Activated effector memory CD4-positive, alpha-beta T cell treated with anti-CD3 and anti-CD28 coated beads, Interleukin-2, amount 50 U/mL, for 16 hours (primary cell): ENCODE data around the gene BMS1.
"Not testable (repeated sequence)": the region's sequence is repeated elsewhere in the genome, so short reads cannot be mapped to it uniquely, and the experiment has no call there.

Source experiments
- DNase-seq: peaks from one replicate; pipeline ENCODE4 v3.0.0-alpha.2; 2020

BMS1 gene

GRCh38 chr10:42801135-42801534, 18.5 kb downstream of the BMS1 start:
- DNase-seq: no peak

- no peak for DNase-seq
These were observed 20.3 kb downstream of the BMS1 start for GRCh38 chr10:42802876-42803275.

GRCh38 chr10:42809676-42810075, 27.1 kb downstream of the BMS1 start:
- no peak for DNase-seq

GRCh38 chr10:42812028-42812427, 29.4 kb downstream of the BMS1 start:
- no peak for DNase-seq

GRCh38 chr10:42813989-42814687, 31.5 kb downstream of the BMS1 start:
- DNase-seq: not testable (repeated sequence)

GRCh38 chr10:42816334-42816733, 33.7 kb downstream of the BMS1 start:
- not testable (repeated sequence) for DNase-seq

- DNase-seq: no peak
These were observed 34.3 kb downstream of the BMS1 start for GRCh38 chr10:42816912-42817311.

- not testable (repeated sequence) for DNase-seq
These were observed 34.8 kb downstream of the BMS1 start for GRCh38 chr10:42817417-42817816.

GRCh38 chr10:42826759-42827158, 44.2 kb downstream of the BMS1 start:
- DNase-seq: not testable (repeated sequence)

GRCh38 chr10:42827201-42827600, 44.6 kb downstream of the BMS1 start:
- no peak for DNase-seq

- DNase-seq: not testable (repeated sequence)
These were observed 45.8 kb downstream of the BMS1 start for GRCh38 chr10:42828391-42828790.

- DNase-seq: no peak
These were observed 47.6 kb downstream of the BMS1 start for GRCh38 chr10:42830237-42830636.

- DNase-seq: no peak
These were observed 53.5 kb downstream of the BMS1 start for GRCh38 chr10:42836096-42836495.

GRCh38 chr10:42836771-42837468, 54.3 kb downstream of the BMS1 start:
- DNase-seq: no peak

GRCh38 chr10:42844810-42845209, 62.2 kb downstream of the BMS1 start:
- DNase-seq: not testable (repeated sequence)

- not testable (repeated sequence) for DNase-seq
These were observed 64.7 kb downstream of the BMS1 start for GRCh38 chr10:42847261-42847660.

GRCh38 chr10:42850931-42851330, 68.3 kb downstream of the BMS1 start:
- DNase-seq: no peak

- no peak for DNase-seq
These were observed 76.7 kb downstream of the BMS1 start for GRCh38 chr10:42859256-42859655.

GRCh38 chr10:42860016-42860415, 77.4 kb downstream of the BMS1 start:
- DNase-seq: not testable (repeated sequence)

- not testable (repeated sequence) for DNase-seq
These were observed 80.2 kb downstream of the BMS1 start for GRCh38 chr10:42862801-42863200.

- no peak for DNase-seq
These were observed 82.0 kb downstream of the BMS1 start for GRCh38 chr10:42864575-42864974.

- no peak for DNase-seq
These were observed 83.1 kb downstream of the BMS1 start for GRCh38 chr10:42865716-42866114.

GRCh38 chr10:42866115-42866995, 83.8 kb downstream of the BMS1 start:
- peak; percentile 74 for DNase-seq
